ENCODE measurements around the gene ARHGEF4. TPM values are rescaled to one million over a fixed set of nuclear protein-coding genes. Genes with fewer than 3 reads are reported as not detected.

ARHGEF4 gene
- total RNA-seq, 2 experiments from 2014 or later, result 4.2 to 4.3 TPM

- H3K4me1 Mint-ChIP-seq (ENCODE audit: low read depth), result peaks cover 28% of the 10 kb centered on the region
- ATAC-seq (no peak), DNase-seq (no peak)
- H3K27me3 Mint-ChIP-seq, result peaks cover 10% of the 10 kb centered on the region
- H3K36me3 Mint-ChIP-seq (ENCODE audit: low read depth), result no peaks in the 10 kb centered on the region
- peak overlapping the region; percentile 63 for H3K4me3 Mint-ChIP-seq
- H3K9me3 Mint-ChIP-seq, result no peaks in the 10 kb centered on the region
- intact Hi-C loops (cut with micrococcal nuclease), result no loop called here
- CTCF ChIA-PET, result no interaction called here
- H3K27ac Mint-ChIP-seq, result no peak overlapping the region
- POLR2A ChIA-PET, result no interaction called here
- TF ChIP-seq CTCF (IDR thresholded peaks at IDR 0.05), result no peak
Measured at GRCh38 chr2:131035112-131035825, 198.6 kb downstream of the ARHGEF4 start.

- intact Hi-C loops (cut with micrococcal nuclease), result no loop called here
- ATAC-seq (no peak), DNase-seq (no peak)
- Mint-ChIP-seq H3K36me3 (ENCODE audit: low read depth) (no peaks in the 10 kb centered on the region), H3K27me3 (peaks cover 10% of the 10 kb centered on the region), H3K4me3 (peak overlapping the region; percentile 63), H3K9me3 (no peaks in the 10 kb centered on the region), H3K27ac (no peak overlapping the region), H3K4me1 (ENCODE audit: low read depth) (peaks cover 33% of the 10 kb centered on the region)
- no peak for TF ChIP-seq CTCF (IDR thresholded peaks at IDR 0.05)
- ChIA-PET POLR2A (no interaction called here), CTCF (no interaction called here)
Measured at GRCh38 chr2:131035826-131036231, 199.1 kb downstream of the ARHGEF4 start.

GRCh38 chr2:131036269-131036668, 199.6 kb downstream of the ARHGEF4 start:
- H3K4me1 Mint-ChIP-seq (ENCODE audit: low read depth), result peaks cover 37% of the 10 kb centered on the region
- intact Hi-C loops (cut with micrococcal nuclease), result no loop called here
- ChIA-PET CTCF (no interaction called here), POLR2A (no interaction called here)
- DNase-seq, result no peak
- peak overlapping the region; percentile 63 for H3K4me3 Mint-ChIP-seq
- peaks cover 10% of the 10 kb centered on the region for H3K27me3 Mint-ChIP-seq
- no peaks in the 10 kb centered on the region for H3K36me3 Mint-ChIP-seq (ENCODE audit: low read depth)
- ATAC-seq, result no peak
- no peak overlapping the region for H3K27ac Mint-ChIP-seq
- no peak for TF ChIP-seq CTCF (IDR thresholded peaks at IDR 0.05)
- H3K9me3 Mint-ChIP-seq, result no peaks in the 10 kb centered on the region

GRCh38 chr2:131036696-131037397, 200.1 kb downstream of the ARHGEF4 start:
- no peaks in the 10 kb centered on the region for H3K36me3 Mint-ChIP-seq (ENCODE audit: low read depth)
- ATAC-seq (no peak), DNase-seq (no peak)
- ChIA-PET CTCF (no interaction called here), POLR2A (no interaction called here)
- intact Hi-C loops (cut with micrococcal nuclease), result no loop called here
- H3K4me1 Mint-ChIP-seq (ENCODE audit: low read depth), result peaks cover 43% of the 10 kb centered on the region
- no peak overlapping the region for H3K27ac Mint-ChIP-seq
- no peak for TF ChIP-seq CTCF (IDR thresholded peaks at IDR 0.05)
- peaks cover 10% of the 10 kb centered on the region for H3K27me3 Mint-ChIP-seq
- H3K4me3 Mint-ChIP-seq, result no peak overlapping the region
- H3K9me3 Mint-ChIP-seq, result no peaks in the 10 kb centered on the region

All from activated CD8-positive, alpha-beta T cell treated with anti-CD3 and anti-CD28 coated beads for 36 hours (primary cell).